HepG2 (cell line): ENCODE measurements around the gene CDC42EP1. TPM values are rescaled to one million over a fixed set of nuclear protein-coding genes. Genes with fewer than 3 reads are reported as not detected.

Experiments used
- ATF4 ChIP-seq, 2 experiments: fragments of 450-650 bp in 1 of 2; sonication (generic) in 1 of 2; formaldehyde crosslinking; IDR thresholded peaks; 2 replicates each; pipeline versions ENCODE4 v1.5.0 to v1.8.0; 2020 to 2022; ENCODE audit warnings: mild to moderate bottlenecking in 1 of 2, missing genetic modification reagents in 1 of 2
- CREB3 ChIP-seq: sonication (generic); formaldehyde crosslinking; IDR thresholded peaks from 2 replicates; pipeline ENCODE4 v1.5.0; 2020; ENCODE audit warnings: missing genetic modification reagents
- HOXA9 ChIP-seq: sonication (generic); formaldehyde crosslinking; IDR thresholded peaks from 2 replicates; pipeline ENCODE4 v1.8.1; 2022; ENCODE audit warnings: missing genetic modification reagents, mild to moderate bottlenecking, moderate library complexity, borderline replicate concordance
- IKZF5 ChIP-seq: IDR thresholded peaks from 2 replicates; pipeline ENCODE4 v1.6.1; 2018; ENCODE audit warnings: missing genetic modification reagents, mild to moderate bottlenecking, missing compliant biosample characterization
- MTF1 ChIP-seq: sonication (generic); formaldehyde crosslinking; IDR thresholded peaks from 2 replicates; pipeline ENCODE4 v1.5.0; 2020; ENCODE audit warnings: missing genetic modification reagents
- NCOA5 ChIP-seq: sonication (generic); formaldehyde crosslinking; IDR thresholded peaks from 2 replicates; pipeline ENCODE4 v1.4.0; 2020; ENCODE audit warnings: missing genetic modification reagents
- POGK ChIP-seq: sonication (generic); formaldehyde crosslinking; conservative IDR thresholded peaks from 2 replicates; pipeline ENCODE4 v1.8.0; 2022; ENCODE audit warnings: mild to moderate bottlenecking, moderate library complexity, missing genetic modification reagents
- RELA ChIP-seq: sonication (generic); formaldehyde crosslinking; IDR thresholded peaks from 2 replicates; pipeline ENCODE4 v1.4.0; 2020; ENCODE audit warnings: missing genetic modification reagents
- RFX1 ChIP-seq: fragments of 450-650 bp; IDR thresholded peaks from 2 replicates; pipeline ENCODE4 v1.6.1; 2017
- TAF1 ChIP-seq: sonication (generic); formaldehyde crosslinking; IDR thresholded peaks from 2 replicates; pipeline ENCODE4 v1.4.0; 2020; ENCODE audit warnings: missing genetic modification reagents
- TRIM22 ChIP-seq: fragments of 450-650 bp; IDR thresholded peaks from 2 replicates; pipeline ENCODE4 v1.6.1; 2017
- XBP1 ChIP-seq: sonication (generic); formaldehyde crosslinking; IDR thresholded peaks from 2 replicates; pipeline ENCODE4 v1.5.0; 2020; ENCODE audit warnings: missing genetic modification reagents
- YEATS4 ChIP-seq: sonication (generic); formaldehyde crosslinking; IDR thresholded peaks from 2 replicates; pipeline ENCODE4 v1.4.0; 2020; ENCODE audit warnings: missing genetic modification reagents, borderline replicate concordance
- ZBED4 ChIP-seq: sonication (generic); formaldehyde crosslinking; IDR thresholded peaks from 2 replicates; pipeline ENCODE4 v1.4.0; 2020; ENCODE audit warnings: missing genetic modification reagents, borderline replicate concordance
- ZC3H4 ChIP-seq: sonication (generic); formaldehyde crosslinking; IDR thresholded peaks from 2 replicates; pipeline ENCODE4 v1.4.0; 2020; ENCODE audit warnings: missing genetic modification reagents, borderline replicate concordance
- ZFP36 ChIP-seq: fragments of 150-350 bp; IDR thresholded peaks from 2 replicates; pipeline ENCODE4 v1.6.1; 2018; ENCODE audit warnings: borderline replicate concordance, low read length, low read depth; ENCODE audit not compliant: partially characterized antibody
- ZSCAN25 ChIP-seq: sonication (generic); formaldehyde crosslinking; IDR thresholded peaks from 2 replicates; pipeline ENCODE4 v1.8.0; 2022; ENCODE audit warnings: mild to moderate bottlenecking, missing genetic modification reagents
- polyA plus RNA-seq, 8 experiments: library from polyadenylated mRNA; depleted of rRNA in 3 of 8; stranded (reverse) in 7 of 8; unstranded in 1 of 8; fragments of >200 nt; fragmentation: Illumina TruSeq in 4 of 8; extraction: Trizol in 4 of 8; gene quantifications; 2 replicates each; pipeline versions ENCODE4 v1.2.1 to v1.2.3, GENCODE V29; 2011 to 2016; ENCODE audit warnings: low read depth in 4 of 8, missing spikeins in 1 of 8, mixed read lengths in 1 of 8; ENCODE audit not compliant: insufficient read depth in 1 of 8
- total RNA-seq, 5 experiments: library from RNA; depleted of rRNA; stranded (reverse); fragments of >200 nt; fragmentation: Illumina TruSeq; extraction: Trizol; gene quantifications; 2 replicates each; pipeline ENCODE4 v1.2.3, GENCODE V29; 2016; ENCODE audit warnings: low read depth in 1 of 5

The CDC42EP1 gene
- total and polyA plus RNA-seq, 2 of the 13 experiments (the other 11 are each of a cell fraction or from before 2014, with no cell fraction given) = 17.1 to 29.5 TPM

- peak; percentile 10; the same call in 1 of the 2 replicates for TF ChIP-seq IKZF5 (CRISPR knock-in tag)
- no peak for TF ChIP-seq ATF4 (CRISPR knock-in tag; IDR thresholded peaks at IDR 0.05)
- TF ChIP-seq ZBED4 (CRISPR knock-in tag) = no peak
- TF ChIP-seq ZC3H4 = 0 out of 2 replicates have a peak, but pooled peaks have one; percentile 6
- no peak; the same call in 1 of the 2 replicates for TF ChIP-seq ZSCAN25 (CRISPR knock-in tag)
- no peak for TF ChIP-seq CREB3 (CRISPR knock-in tag)
- no peak for TF ChIP-seq YEATS4 (CRISPR knock-in tag)
- TF ChIP-seq POGK (CRISPR knock-in tag) = no peak
- TF ChIP-seq MTF1 (CRISPR knock-in tag) = no peak
- TF ChIP-seq RELA = no peak
- no peak for TF ChIP-seq TAF1 (CRISPR knock-in tag)
- no peak for TF ChIP-seq NCOA5 (CRISPR knock-in tag)
- TF ChIP-seq ZFP36 = no peak
- no peak for TF ChIP-seq TRIM22
- no peak for TF ChIP-seq XBP1 (CRISPR knock-in tag)
- TF ChIP-seq RFX1 = no peak
- 0 out of 2 replicates have a peak, but pooled peaks have one; percentile 28 for TF ChIP-seq HOXA9
Observed at GRCh38 chr22:37562049-37562875, 2.0 kb downstream of the CDC42EP1 start (continued).
